ENCODE results near the gene GAS2L1. TPM values are rescaled to one million over a fixed set of nuclear protein-coding genes. Genes with fewer than 3 reads are reported as not detected.

The GAS2L1 gene
- total RNA-seq, 1 experiment from 2014 or later = 8.0 TPM

- H3K56ac ChIP-seq (ENCODE audit: insufficient read length, low read depth, low read length) = no peak overlapping the region
- peaks cover 22 to 63% (median 44%) of the 10 kb centered on the region in 3 experiments for H3K36me3 Mint-ChIP-seq (ENCODE audit: insufficient read depth in 1 of 3, low read depth in 3 of 3)
- no peak overlapping the region for H4K91ac ChIP-seq (ENCODE audit: insufficient read length, low read depth, low read length)
- H4K20me1 ChIP-seq (ENCODE audit: control insufficient read depth, insufficient read depth, insufficient read length) = peaks cover 3% of the 10 kb centered on the region
- WGBS (ENCODE audit: extremely low coverage, insufficient read length, low lambda C conversion rate) = no CpG with 5 or more reads among the region's 7 CpGs
- H3K27me3 Mint-ChIP-seq (ENCODE audit: low read depth) = no peaks in the 10 kb centered on the region
- no peaks in the 10 kb centered on the region for H3K9me3 ChIP-seq (ENCODE audit: control insufficient read depth, low read depth, low read length)
- H3K23ac ChIP-seq (ENCODE audit: insufficient read length, low read depth, low read length) = no peak overlapping the region
- H2BK120ac ChIP-seq (ENCODE audit: low read depth, low read length, poor library complexity, severe bottlenecking) = no peak overlapping the region
- no peak overlapping the region for H3T11ph ChIP-seq (ENCODE audit: low read length)
- no peaks in the 10 kb centered on the region for H3K79me1 ChIP-seq (ENCODE audit: insufficient read depth, low read depth, low read length, poor library complexity, severe bottlenecking)
- H3K4me1 Mint-ChIP-seq = peaks cover 2 to 3% of the 10 kb centered on the region in 2 experiments; a peak in 2 of 4 replicates
- H3K4me2 ChIP-seq (ENCODE audit: insufficient read depth, insufficient read length, low read length) = no peak overlapping the region
- H2BK15ac ChIP-seq (ENCODE audit: low read depth, low read length) = no peak overlapping the region
- H3K27ac ChIP-seq (ENCODE audit: insufficient read length, low read depth, low read length) = no peak overlapping the region
- H3K4me3 Mint-ChIP-seq = no peak overlapping the region
- no peak overlapping the region for H4K8ac ChIP-seq (replicated peaks; ENCODE audit: insufficient read length, low read depth, low read length)
- H2AK5ac ChIP-seq (ENCODE audit: insufficient read length, low read length) = no peak overlapping the region
- H3K4ac ChIP-seq (ENCODE audit: low read depth, low read length) = no peak overlapping the region
- no peaks in the 10 kb centered on the region for H3K4me1 ChIP-seq (ENCODE audit: insufficient read depth, low read length)
- H2BK20ac ChIP-seq (ENCODE audit: low read depth, low read length, poor library complexity, severe bottlenecking) = no peak overlapping the region
- H3K18ac ChIP-seq (ENCODE audit: insufficient read length, low read depth, low read length) = no peak overlapping the region
- H2BK12ac ChIP-seq (ENCODE audit: insufficient read length, low read depth, low read length) = no peak overlapping the region
- H2BK5ac ChIP-seq (ENCODE audit: insufficient read length, low read length) = no peak overlapping the region
- H3K9ac ChIP-seq (ENCODE audit: extremely low read depth, insufficient read length, low read length) = no peak overlapping the region
- H3K27me3 ChIP-seq (ENCODE audit: insufficient read depth, low read length) = no peaks in the 10 kb centered on the region
- no peak overlapping the region for H4K5ac ChIP-seq (ENCODE audit: insufficient read length, low read depth, low read length)
- no peaks in the 10 kb centered on the region for H3K23me2 ChIP-seq (ENCODE audit: insufficient read length, low read depth, low read length, poor library complexity, severe bottlenecking)
- TF ChIP-seq, protein P1, sequence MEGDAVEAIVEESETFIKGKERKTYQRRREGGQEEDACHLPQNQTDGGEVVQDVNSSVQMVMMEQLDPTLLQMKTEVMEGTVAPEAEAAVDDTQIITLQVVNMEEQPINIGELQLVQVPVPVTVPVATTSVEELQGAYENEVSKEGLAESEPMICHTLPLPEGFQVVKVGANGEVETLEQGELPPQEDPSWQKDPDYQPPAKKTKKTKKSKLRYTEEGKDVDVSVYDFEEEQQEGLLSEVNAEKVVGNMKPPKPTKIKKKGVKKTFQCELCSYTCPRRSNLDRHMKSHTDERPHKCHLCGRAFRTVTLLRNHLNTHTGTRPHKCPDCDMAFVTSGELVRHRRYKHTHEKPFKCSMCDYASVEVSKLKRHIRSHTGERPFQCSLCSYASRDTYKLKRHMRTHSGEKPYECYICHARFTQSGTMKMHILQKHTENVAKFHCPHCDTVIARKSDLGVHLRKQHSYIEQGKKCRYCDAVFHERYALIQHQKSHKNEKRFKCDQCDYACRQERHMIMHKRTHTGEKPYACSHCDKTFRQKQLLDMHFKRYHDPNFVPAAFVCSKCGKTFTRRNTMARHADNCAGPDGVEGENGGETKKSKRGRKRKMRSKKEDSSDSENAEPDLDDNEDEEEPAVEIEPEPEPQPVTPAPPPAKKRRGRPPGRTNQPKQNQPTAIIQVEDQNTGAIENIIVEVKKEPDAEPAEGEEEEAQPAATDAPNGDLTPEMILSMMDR (conservative IDR thresholded peaks at IDR 0.05) = no peak
- no peak overlapping the region for H2AFZ ChIP-seq (ENCODE audit: low read length)
- no peak for DNase-seq
- H3K79me2 ChIP-seq (ENCODE audit: insufficient read depth, low read length) = no peaks in the 10 kb centered on the region
- H3K14ac ChIP-seq (ENCODE audit: insufficient read depth, low read length) = no peak overlapping the region
- no peak overlapping the region for H3K27ac Mint-ChIP-seq
- no peaks in the 10 kb centered on the region for H3K9me3 Mint-ChIP-seq
These were observed 27.7 kb downstream of the GAS2L1 start for GRCh38 chr22:29334148-29334547.
